GM10266 (cell line): ENCODE data around the gene SSB.

Experiments used
- DNase-seq: peaks from one replicate; pipeline ENCODE4 v3.0.0; 2012; ENCODE audit errors: extremely low spot score
- CTCF ChIP-seq: IDR thresholded peaks from 2 replicates; pipeline ENCODE4 v1.5.1; 2012; ENCODE audit warnings: mild to moderate bottlenecking, low read depth; ENCODE audit not compliant: control insufficient read depth, insufficient read depth; ENCODE audit errors: missing control alignments

The SSB gene

GRCh38 chr2:169761251-169761969 is 37.3 kb upstream of the SSB start:
- TF ChIP-seq CTCF = no peak
- DNase-seq = no peak

GRCh38 chr2:169761970-169762292 is 36.7 kb upstream of the SSB start:
- no peak for DNase-seq

GRCh38 chr2:169765523-169765922 is 33.1 kb upstream of the SSB start:
- DNase-seq = no peak
- no peak for TF ChIP-seq CTCF

More at GRCh38 chr2:169761970-169762292, 36.7 kb upstream of the SSB start:
- no peak for TF ChIP-seq CTCF

- TF ChIP-seq CTCF = peak; percentile 64
- DNase-seq = peak; percentile 70
Measured at GRCh38 chr2:169767243-169767888, 31.3 kb upstream of the SSB start.

GRCh38 chr2:169768262-169768995 is 30.2 kb upstream of the SSB start:
- peak; percentile 34 for DNase-seq
- no peak for TF ChIP-seq CTCF

GRCh38 chr2:169771021-169771420 is 27.6 kb upstream of the SSB start:
- no peak for DNase-seq
- no peak for TF ChIP-seq CTCF

GRCh38 chr2:169771612-169772011 is 27.1 kb upstream of the SSB start:
- no peak for DNase-seq
- no peak for TF ChIP-seq CTCF
